OCI-LY7 (cell line): ENCODE data around the gene SRRM5. TPM values are rescaled to one million over a fixed set of nuclear protein-coding genes. Genes with fewer than 3 reads are reported as not detected.
A peak's percentile ranks its signal among the peaks of the same experiment; 100 is the strongest.

ENCODE experiments used
- BruUV-seq: library from RNA; stranded (reverse); fragments of 400-500 nt; replicated peaks from 2 replicates; lab custom pipeline; 2021; lab: Mats Ljungman, UMichigan
- CTCF ChIA-PET: fragments of 300-600 bp; sonication (Branson Sonifier 250); formaldehyde crosslinking; loops from one replicate; lab custom pipeline; 2022; ENCODE audit warnings: antibody characterized with exemption; ENCODE audit not compliant: unreplicated experiment; lab: Charles Lee
- POLR2A ChIA-PET: fragments of 300-600 bp; sonication (Branson Sonifier 250); formaldehyde crosslinking; loops from one replicate; lab custom pipeline; 2022; ENCODE audit warnings: antibody characterized with exemption; lab: Charles Lee
- DNase-seq: peaks from one replicate; pipeline ENCODE4 v3.0.0-alpha.2; 2015; ENCODE audit warnings: low spot score
- H2AFZ ChIP-seq: fragments of 200-600 bp; sonication (generic), shearing (Covaris generic); 2 replicates; pipeline ENCODE4 v1.6.1; 2014; ENCODE audit warnings: mild to moderate bottlenecking, antibody characterized with exemption, low read length, moderate library complexity
- H3K27ac ChIP-seq: fragments of 200-600 bp; sonication (generic); 2 replicates; pipeline ENCODE4 v1.5.1; 2014; ENCODE audit warnings: mixed run types, low read depth, mild to moderate bottlenecking, moderate library complexity, low read length, inconsistent platforms; ENCODE audit not compliant: poor library complexity, severe bottlenecking
- H3K36me3 ChIP-seq: fragments of 200-600 bp; sonication (generic); 2 replicates; pipeline ENCODE4 v1.6.1; 2014; ENCODE audit warnings: mild to moderate bottlenecking, antibody characterized with exemption, low read length, moderate library complexity, mixed read lengths; ENCODE audit not compliant: insufficient read depth
- H3K4me1 ChIP-seq: fragments of 200-600 bp; sonication (generic); 2 replicates; pipeline ENCODE4 v1.5.1; 2014; ENCODE audit warnings: mild to moderate bottlenecking, low read length; ENCODE audit not compliant: insufficient read depth, poor library complexity, severe bottlenecking
- H3K4me2 ChIP-seq: fragments of 200-600 bp; sonication (generic); 2 replicates; pipeline ENCODE4 v1.6.1; 2014; ENCODE audit warnings: mild to moderate bottlenecking, low read length
- H3K4me3 ChIP-seq: fragments of 200-600 bp; sonication (generic); 2 replicates; pipeline ENCODE4 v1.5.1; 2014; ENCODE audit warnings: mild to moderate bottlenecking, low read depth, low read length; ENCODE audit not compliant: poor library complexity, severe bottlenecking
- H3K79me2 ChIP-seq: fragments of 200-600 bp; sonication (generic); 2 replicates; pipeline ENCODE4 v1.6.1; 2016; ENCODE audit warnings: low read depth, mild to moderate bottlenecking, low read length, moderate library complexity, mixed read lengths; ENCODE audit not compliant: insufficient read depth
- H3K9me2 ChIP-seq: fragments of 200-600 bp; sonication (generic); 2 replicates; pipeline ENCODE4 v1.6.1; 2016; ENCODE audit warnings: mild to moderate bottlenecking, low read length, mixed read lengths; ENCODE audit not compliant: insufficient read depth
- H3K9me3 ChIP-seq: fragments of 200-600 bp; sonication (generic); 2 replicates; pipeline ENCODE4 v1.6.1; 2014; ENCODE audit warnings: mild to moderate bottlenecking, mixed run types, low read length, mixed read lengths
- H4K20me1 ChIP-seq: fragments of 200-600 bp; sonication (generic); 2 replicates; pipeline ENCODE4 v1.6.1; 2014; ENCODE audit warnings: mild to moderate bottlenecking, antibody characterized with exemption, low read length, moderate library complexity, mixed read lengths; ENCODE audit not compliant: insufficient read depth
- EZH2phosphoT487 ChIP-seq: fragments of 200-600 bp; sonication (generic); IDR thresholded peaks from 2 replicates; pipeline ENCODE4 v1.6.1; 2018; ENCODE audit warnings: low read depth, borderline replicate concordance, mild to moderate bottlenecking, mixed run types, antibody characterized with exemption, low read length, moderate library complexity, mixed read lengths
- intact Hi-C: fragments of 100-400 bp; cut with micrococcal nuclease; formaldehyde crosslinking; loops from one replicate; pipeline ENCODE4 v1.10.0; 2022; ENCODE audit not compliant: unreplicated experiment
- total RNA-seq, 2 experiments: library from RNA; depleted of rRNA in 1 of 2; stranded (reverse); fragments of >200 nt in 1 of 2; shearing (Covaris generic) in 1 of 2; gene quantifications; 2 replicates each; pipeline ENCODE4 v1.2.3, GENCODE V29; 2014 to 2022
- TF ChIP-seq, protein P1 (sequence below): fragments of 200-600 bp; sonication (generic); conservative IDR thresholded peaks from 2 replicates; pipeline ENCODE4 v1.5.1; 2014; ENCODE audit warnings: mild to moderate bottlenecking, antibody characterized with exemption, low read length, moderate library complexity, mixed read lengths

SRRM5 gene
- total RNA-seq, 2 experiments from 2014 or later: 0.61 to 0.73 TPM

DNA sequence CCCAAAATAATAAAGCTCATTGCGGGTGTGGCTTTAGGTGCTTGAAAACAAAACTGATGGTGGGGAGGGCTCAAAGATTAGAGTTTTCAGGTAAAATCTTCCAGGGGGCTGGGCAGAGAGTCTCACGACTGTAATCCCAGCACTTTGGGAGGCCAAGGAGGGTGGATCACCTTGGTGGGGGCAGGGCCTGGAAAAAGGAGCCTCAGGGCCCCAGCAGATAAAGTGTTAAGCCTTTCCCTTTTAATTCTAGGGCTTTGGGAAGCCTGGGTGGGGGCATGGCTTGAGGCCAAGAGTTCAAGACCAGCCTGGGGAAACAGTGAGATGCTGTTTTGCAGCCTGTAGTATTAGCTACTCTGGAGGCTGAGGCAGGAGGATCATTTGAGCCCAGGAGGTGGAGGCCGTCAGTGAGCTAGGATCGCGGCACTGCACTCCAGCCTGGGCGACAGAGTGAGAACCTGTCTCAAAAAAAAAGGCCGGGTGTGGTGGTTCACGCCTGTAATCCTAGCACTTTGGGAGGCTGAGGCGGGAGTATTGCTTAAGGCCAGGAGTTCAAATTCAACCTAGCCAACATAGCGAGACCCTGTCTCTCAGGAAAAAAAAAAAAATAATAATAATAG, 17.7 kb upstream of the SRRM5 start:
- Histone ChIP-seq H3K4me2 (peak overlapping the region; percentile 79; the same call in 1 of the 2 replicates), H3K9me3 (no peaks in the 10 kb centered on the region), H4K20me1 (no peaks in the 10 kb centered on the region; the same call in 1 of the 2 replicates), H3K4me3 (peak overlapping the region; percentile 86), H3K4me1 (peaks cover 20% of the 10 kb centered on the region), H3K36me3 (peaks cover 18% of the 10 kb centered on the region), H3K79me2 (peaks cover 29% of the 10 kb centered on the region), H3K9me2 (no peaks in the 10 kb centered on the region), H2AFZ (no peak overlapping the region), H3K27ac (no peak overlapping the region)
- no peak for DNase-seq
- BruUV-seq: no TSS peak
- POLR2A ChIA-PET: interaction anchor here (0.5 to 1.0 kb wide), 3 partner anchors 19 to 39 kb away, joined by 3 to 4 read pairs (median 3); partner anchors contain the start of gene XRCC1
- TF ChIP-seq EZH2phosphoT487: no peak
- TF ChIP-seq, protein P1, sequence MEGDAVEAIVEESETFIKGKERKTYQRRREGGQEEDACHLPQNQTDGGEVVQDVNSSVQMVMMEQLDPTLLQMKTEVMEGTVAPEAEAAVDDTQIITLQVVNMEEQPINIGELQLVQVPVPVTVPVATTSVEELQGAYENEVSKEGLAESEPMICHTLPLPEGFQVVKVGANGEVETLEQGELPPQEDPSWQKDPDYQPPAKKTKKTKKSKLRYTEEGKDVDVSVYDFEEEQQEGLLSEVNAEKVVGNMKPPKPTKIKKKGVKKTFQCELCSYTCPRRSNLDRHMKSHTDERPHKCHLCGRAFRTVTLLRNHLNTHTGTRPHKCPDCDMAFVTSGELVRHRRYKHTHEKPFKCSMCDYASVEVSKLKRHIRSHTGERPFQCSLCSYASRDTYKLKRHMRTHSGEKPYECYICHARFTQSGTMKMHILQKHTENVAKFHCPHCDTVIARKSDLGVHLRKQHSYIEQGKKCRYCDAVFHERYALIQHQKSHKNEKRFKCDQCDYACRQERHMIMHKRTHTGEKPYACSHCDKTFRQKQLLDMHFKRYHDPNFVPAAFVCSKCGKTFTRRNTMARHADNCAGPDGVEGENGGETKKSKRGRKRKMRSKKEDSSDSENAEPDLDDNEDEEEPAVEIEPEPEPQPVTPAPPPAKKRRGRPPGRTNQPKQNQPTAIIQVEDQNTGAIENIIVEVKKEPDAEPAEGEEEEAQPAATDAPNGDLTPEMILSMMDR: no peak
- intact Hi-C loops: loop anchor here (10.0 kb wide), 2 partner anchors 59 to 149 kb away; partner anchors contain the start of gene ZNF575
- CTCF ChIA-PET: interaction anchor here (0.5 to 1.0 kb wide), 4 partner anchors 39 to 89 kb away, joined by 3 to 6 read pairs (median 4); no protein-coding TSS in a partner anchor

DNA sequence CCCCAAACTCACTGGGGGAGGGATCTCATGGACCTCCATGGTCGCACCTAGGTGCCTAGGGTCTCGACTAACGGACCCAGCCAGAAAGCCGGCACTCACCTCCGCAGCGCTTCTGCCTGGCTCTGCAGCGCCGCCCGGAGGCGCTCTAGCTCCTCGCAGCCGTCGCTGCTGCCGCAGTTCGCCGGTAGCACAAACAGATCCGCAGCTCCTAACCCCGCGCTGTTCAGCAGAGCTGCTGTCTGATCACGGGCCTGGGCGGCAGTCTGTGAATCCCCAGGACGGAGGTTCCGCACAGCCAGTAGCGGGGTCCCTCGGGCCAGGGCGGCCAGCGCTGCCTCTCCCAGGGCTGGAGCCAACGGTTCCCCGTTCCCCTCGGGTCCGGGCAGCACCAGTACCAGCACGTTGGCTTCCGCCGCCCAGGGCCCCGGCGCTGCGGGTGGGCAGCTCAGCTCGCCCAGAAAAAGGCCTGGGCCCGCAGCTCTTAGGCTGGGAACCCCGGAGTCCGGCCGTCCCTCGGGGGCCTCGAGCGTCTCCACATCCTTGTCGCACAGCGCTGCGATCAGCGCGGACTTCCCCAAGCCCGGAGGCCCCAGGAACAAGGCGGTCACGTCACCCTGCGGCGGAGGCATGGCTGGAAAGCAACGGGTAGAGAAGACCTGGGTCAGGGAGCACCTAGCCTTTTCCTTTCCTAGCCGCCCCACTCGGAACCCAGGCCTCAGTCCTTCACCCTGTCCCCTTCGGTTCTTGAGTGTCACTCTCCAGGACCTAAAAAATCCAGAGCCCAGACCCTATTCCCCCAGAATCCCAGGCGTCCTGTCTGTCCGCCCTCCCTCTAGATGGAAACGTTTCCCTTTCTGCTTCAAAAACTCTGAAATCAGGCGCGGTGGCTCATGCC, 16.9 kb upstream of the SRRM5 start:
- no TSS peak for BruUV-seq
- H3K27ac ChIP-seq: peak overlapping the region; percentile 26
- H3K4me3 ChIP-seq: peak overlapping the region; percentile 86
- peaks cover 26% of the 10 kb centered on the region for H3K36me3 ChIP-seq
- H3K79me2 ChIP-seq: peaks cover 32% of the 10 kb centered on the region
- no peaks in the 10 kb centered on the region; the same call in 1 of the 2 replicates for H4K20me1 ChIP-seq
- no peaks in the 10 kb centered on the region for H3K9me3 ChIP-seq
- peak; percentile 81 for DNase-seq
- intact Hi-C loops: loop anchor here (10.0 kb wide), 2 partner anchors 60 to 150 kb away; partner anchors contain the start of gene ZNF575
- peaks cover 16% of the 10 kb centered on the region for H3K4me1 ChIP-seq
- no peak for TF ChIP-seq EZH2phosphoT487
- TF ChIP-seq, protein P1: peak; percentile 85
- H3K4me2 ChIP-seq: peak overlapping the region; percentile 79
- peak overlapping the region; percentile 29; the same call in 1 of the 2 replicates for H2AFZ ChIP-seq
- ChIA-PET POLR2A (interaction anchor here (0.5 to 1.0 kb wide), 3 partner anchors 20 to 40 kb away, joined by 3 to 4 read pairs (median 3); partner anchors contain the start of gene XRCC1), CTCF (interaction anchor here (0.5 to 1.1 kb wide), 5 partner anchors 39 to 90 kb away, joined by 3 to 6 read pairs (median 3); no protein-coding TSS in a partner anchor)
- no peaks in the 10 kb centered on the region for H3K9me2 ChIP-seq
